ENCODE data around the gene BTNL9.

- TF ChIP-seq CTCF (IDR thresholded peaks at IDR 0.05) (no peak), POLR2AphosphoS5 (IDR thresholded peaks at IDR 0.05; ENCODE audit: low read depth, low read length) (no peak), REST (IDR thresholded peaks at IDR 0.05; ENCODE audit: insufficient read depth in 1 of 2, low read depth in 2 of 2, low read length in 1 of 2) (no peak)
These were observed 12.0 kb downstream of the BTNL9 start for GRCh38 chr5:181051841-181052671.
